ENCODE measurements around the gene EIF1AY. TPM values are rescaled to one million over a fixed set of nuclear protein-coding genes. Genes with fewer than 3 reads are reported as not detected.
"Not testable (repeated sequence)": the region's sequence is repeated elsewhere in the genome, so short reads cannot be mapped to it uniquely, and the experiment has no call there.

Gene EIF1AY
- polyA plus RNA-seq, 2 of the 4 experiments (the other 2 are of a cell fraction): 56.0 to 59.4 TPM

DNA sequence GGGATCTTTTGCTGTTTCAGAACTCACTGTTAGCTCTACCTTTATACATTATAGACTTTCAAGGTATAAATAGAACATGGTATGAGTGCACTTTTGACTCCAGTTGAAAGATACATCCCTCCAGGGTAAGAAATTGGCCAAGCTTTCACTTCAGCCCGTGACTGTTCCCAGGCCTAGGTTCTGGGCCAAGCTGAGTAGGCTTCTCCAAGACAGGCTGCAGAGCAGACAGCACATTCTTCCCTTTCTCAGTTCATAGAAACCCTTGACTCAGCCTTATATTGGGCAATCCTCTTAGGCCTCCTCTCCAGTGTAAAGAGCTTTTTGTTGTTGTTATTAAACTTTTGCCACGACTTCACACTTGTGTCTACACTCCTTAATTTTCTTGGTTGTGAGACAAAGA lies 29.5 kb upstream of the EIF1AY start (continued):
- TF ChIP-seq MAFK (IDR thresholded peaks at IDR 0.05; ENCODE audit: partially characterized antibody) (no peak), SREBF2 (IDR thresholded peaks at IDR 0.05) (no peak), ZNF302 (CRISPR knock-in tag; IDR thresholded peaks at IDR 0.05) (no peak)

DNA sequence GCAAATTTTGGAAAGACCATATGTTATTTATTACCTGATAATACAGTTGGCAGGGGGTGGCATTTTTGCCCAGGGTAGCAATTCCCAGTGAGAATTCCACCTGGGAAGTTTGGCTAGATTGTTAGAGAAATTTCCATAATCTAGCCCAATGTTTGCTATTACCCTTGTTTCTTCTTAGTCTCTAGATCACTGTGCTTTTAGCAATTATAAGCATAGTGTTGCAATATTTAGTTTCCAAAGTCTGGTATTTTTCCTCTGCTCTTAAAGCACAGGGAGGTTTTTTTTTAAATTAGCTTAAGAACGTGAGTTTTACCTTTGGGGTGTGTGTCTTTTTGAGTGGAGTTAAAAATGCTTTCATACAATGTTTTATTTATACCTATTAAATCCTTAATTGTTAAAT lies 26.3 kb upstream of the EIF1AY start:
- ChIA-PET CTCF (no interaction called here), POLR2A (no interaction called here)
- FAIRE-seq (no peak), DNase-seq (ENCODE audit: low read depth in 1 of 2, low spot score in 1 of 2) (no peak), ATAC-seq (no peak)
- no peak overlapping the region for H3K27ac ChIP-seq
- no peak overlapping the region for H3K4me3 ChIP-seq
- no peaks in the 10 kb centered on the region for H3K4me1 ChIP-seq
- no peak for TF ChIP-seq CHD4 (IDR thresholded peaks at IDR 0.05; ENCODE audit: borderline replicate concordance)
- TF ChIP-seq RAD21 (conservative IDR thresholded peaks at IDR 0.05 in 1 of 2, IDR thresholded peaks at IDR 0.05 in 1 of 2): no peak
- TF ChIP-seq, protein P1, sequence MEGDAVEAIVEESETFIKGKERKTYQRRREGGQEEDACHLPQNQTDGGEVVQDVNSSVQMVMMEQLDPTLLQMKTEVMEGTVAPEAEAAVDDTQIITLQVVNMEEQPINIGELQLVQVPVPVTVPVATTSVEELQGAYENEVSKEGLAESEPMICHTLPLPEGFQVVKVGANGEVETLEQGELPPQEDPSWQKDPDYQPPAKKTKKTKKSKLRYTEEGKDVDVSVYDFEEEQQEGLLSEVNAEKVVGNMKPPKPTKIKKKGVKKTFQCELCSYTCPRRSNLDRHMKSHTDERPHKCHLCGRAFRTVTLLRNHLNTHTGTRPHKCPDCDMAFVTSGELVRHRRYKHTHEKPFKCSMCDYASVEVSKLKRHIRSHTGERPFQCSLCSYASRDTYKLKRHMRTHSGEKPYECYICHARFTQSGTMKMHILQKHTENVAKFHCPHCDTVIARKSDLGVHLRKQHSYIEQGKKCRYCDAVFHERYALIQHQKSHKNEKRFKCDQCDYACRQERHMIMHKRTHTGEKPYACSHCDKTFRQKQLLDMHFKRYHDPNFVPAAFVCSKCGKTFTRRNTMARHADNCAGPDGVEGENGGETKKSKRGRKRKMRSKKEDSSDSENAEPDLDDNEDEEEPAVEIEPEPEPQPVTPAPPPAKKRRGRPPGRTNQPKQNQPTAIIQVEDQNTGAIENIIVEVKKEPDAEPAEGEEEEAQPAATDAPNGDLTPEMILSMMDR (IDR thresholded peaks at IDR 0.05): no peak
- no peak for TF ChIP-seq MYC (IDR thresholded peaks at IDR 0.05; ENCODE audit: borderline replicate concordance, low read length)
- TF ChIP-seq RARB (CRISPR knock-in tag; IDR thresholded peaks at IDR 0.05): no peak
- no peak for TF ChIP-seq JUN (IDR thresholded peaks at IDR 0.05)
- H3K4me2 ChIP-seq: no peak overlapping the region
- no peaks in the 10 kb centered on the region for H3K9me3 ChIP-seq
- 13% methylated on average over 1 of the region's 1 CpG for WGBS (ENCODE audit: missing lambda C conversion rate)

DNA sequence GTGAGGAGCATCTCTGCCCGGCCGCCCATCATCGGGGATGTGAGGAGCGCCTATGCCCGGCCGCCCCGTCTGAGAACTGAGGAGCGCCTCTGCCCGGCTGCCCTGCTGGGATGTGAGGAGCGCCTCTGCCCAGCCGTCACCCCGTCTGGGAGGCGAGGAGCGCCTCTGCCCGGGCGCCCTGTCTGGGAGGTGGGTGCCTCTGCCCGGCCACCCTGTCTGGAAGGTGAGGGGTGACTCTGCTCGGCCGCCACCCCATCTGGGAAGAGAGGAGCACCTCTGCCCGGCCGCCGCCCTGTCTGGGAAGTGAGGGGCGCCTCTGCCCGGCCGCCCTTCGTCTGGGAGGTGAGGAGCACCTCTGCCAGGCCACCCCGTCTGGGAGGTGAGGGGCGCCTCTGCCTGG lies 23.7 kb upstream of the EIF1AY start:
- ATAC-seq (no peak), DNase-seq (ENCODE audit: low read depth in 1 of 2, low spot score in 1 of 2) (no peak), FAIRE-seq (no peak)
- TF ChIP-seq RCOR1 (IDR thresholded peaks at IDR 0.05; ENCODE audit: low read depth, low read length) (no peak), RAD21 (conservative IDR thresholded peaks at IDR 0.05 in 1 of 2, IDR thresholded peaks at IDR 0.05 in 1 of 2) (no peak), FOSB (CRISPR knock-in tag; IDR thresholded peaks at IDR 0.05) (no peak)
- TF ChIP-seq, protein P2, sequence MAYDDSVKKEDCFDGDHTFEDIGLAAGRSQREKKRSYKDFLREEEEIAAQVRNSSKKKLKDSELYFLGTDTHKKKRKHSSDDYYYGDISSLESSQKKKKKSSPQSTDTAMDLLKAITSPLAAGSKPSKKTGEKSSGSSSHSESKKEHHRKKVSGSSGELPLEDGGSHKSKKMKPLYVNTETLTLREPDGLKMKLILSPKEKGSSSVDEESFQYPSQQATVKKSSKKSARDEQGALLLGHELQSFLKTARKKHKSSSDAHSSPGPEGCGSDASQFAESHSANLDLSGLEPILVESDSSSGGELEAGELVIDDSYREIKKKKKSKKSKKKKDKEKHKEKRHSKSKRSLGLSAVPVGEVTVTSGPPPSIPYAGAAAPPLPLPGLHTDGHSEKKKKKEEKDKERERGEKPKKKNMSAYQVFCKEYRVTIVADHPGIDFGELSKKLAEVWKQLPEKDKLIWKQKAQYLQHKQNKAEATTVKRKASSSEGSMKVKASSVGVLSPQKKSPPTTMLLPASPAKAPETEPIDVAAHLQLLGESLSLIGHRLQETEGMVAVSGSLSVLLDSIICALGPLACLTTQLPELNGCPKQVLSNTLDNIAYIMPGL (CRISPR knock-in tag; IDR thresholded peaks at IDR 0.05; ENCODE audit: borderline replicate concordance): no peak
- TF ChIP-seq, protein P1 (IDR thresholded peaks at IDR 0.05): no peak
- TF ChIP-seq, protein P3, sequence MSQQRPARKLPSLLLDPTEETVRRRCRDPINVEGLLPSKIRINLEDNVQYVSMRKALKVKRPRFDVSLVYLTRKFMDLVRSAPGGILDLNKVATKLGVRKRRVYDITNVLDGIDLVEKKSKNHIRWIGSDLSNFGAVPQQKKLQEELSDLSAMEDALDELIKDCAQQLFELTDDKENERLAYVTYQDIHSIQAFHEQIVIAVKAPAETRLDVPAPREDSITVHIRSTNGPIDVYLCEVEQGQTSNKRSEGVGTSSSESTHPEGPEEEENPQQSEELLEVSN (IDR thresholded peaks at IDR 0.05; ENCODE audit: borderline replicate concordance, low read depth): no peak
- H3K9me3 ChIP-seq: no peaks in the 10 kb centered on the region
- ChIA-PET CTCF (no interaction called here), POLR2A (no interaction called here)
- no peak overlapping the region for H3K4me3 ChIP-seq
- H3K4me1 ChIP-seq: no peaks in the 10 kb centered on the region
- WGBS (ENCODE audit: missing lambda C conversion rate): no CpG with 5 or more reads among the region's 28 CpGs
- H3K4me2 ChIP-seq: no peak overlapping the region
- no peak overlapping the region for H3K27ac ChIP-seq

DNA sequence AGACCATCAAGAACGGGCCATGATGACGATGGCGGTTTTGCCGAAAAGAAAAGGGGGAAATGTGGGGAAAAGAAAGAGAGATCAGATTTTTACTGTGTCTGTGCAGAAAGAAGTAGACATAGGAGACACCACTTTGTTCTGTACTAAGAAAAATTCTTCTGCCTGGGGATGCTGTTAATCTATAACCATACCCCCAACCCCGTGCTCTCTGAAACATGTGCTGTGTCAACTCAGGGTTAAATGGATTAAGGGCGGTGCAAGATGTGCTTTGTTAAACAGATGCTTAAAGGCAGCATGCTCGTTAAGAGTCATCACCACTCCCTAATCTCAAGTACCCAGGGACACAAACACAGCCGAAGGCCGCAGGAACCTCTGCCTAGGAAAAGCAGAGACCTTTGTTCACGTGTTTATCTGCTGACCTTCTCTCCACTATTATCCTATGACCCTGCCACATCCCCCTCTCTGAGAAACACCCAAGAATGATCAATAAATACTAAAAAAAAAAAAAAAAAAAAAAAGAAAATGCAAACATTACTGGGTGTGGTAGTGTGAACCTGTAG lies 22.7 kb upstream of the EIF1AY start:
- FAIRE-seq: not testable (repeated sequence)

More for the DNA sequence above, 22.7 kb upstream of the EIF1AY start:
- H3K27ac ChIP-seq; H3K4me1 ChIP-seq; POLR2A ChIA-PET; H3K9me3 ChIP-seq; DNase-seq (ENCODE audit: low read depth in 1 of 2, low spot score in 1 of 2); H3K4me2 ChIP-seq; CTCF ChIA-PET; H3K4me3 ChIP-seq; ATAC-seq: not testable (repeated sequence)
- 3% methylated on average over 5 of the region's 10 CpGs for WGBS (ENCODE audit: missing lambda C conversion rate)
